Neural crest cell (in vitro differentiated cells): ENCODE data around the gene FRMD4A. TPM values are rescaled to one million over a fixed set of nuclear protein-coding genes. Genes with fewer than 3 reads are reported as not detected.
"Not testable (repeated sequence)": the region's sequence is repeated elsewhere in the genome, so short reads cannot be mapped to it uniquely, and the experiment has no call there.

ENCODE experiments used
- DNase-seq: peaks from one replicate; pipeline ENCODE4 v3.0.0; 2021; ENCODE audit warnings: low read depth, mixed read lengths, low spot score
- H3K27ac Mint-ChIP-seq: one replicate; pipeline ENCODE4 v1.8.0; 2021; ENCODE audit warnings: mild to moderate bottlenecking, mixed read lengths; ENCODE audit not compliant: unreplicated experiment
- H3K27me3 Mint-ChIP-seq: 2 replicates; pipeline ENCODE4 v1.8.0; 2021; ENCODE audit warnings: low read depth, mild to moderate bottlenecking, mixed read lengths
- H3K36me3 Mint-ChIP-seq: 2 replicates; pipeline ENCODE4 v1.8.0; 2021; ENCODE audit warnings: low read depth, mild to moderate bottlenecking, mixed read lengths
- H3K4me1 Mint-ChIP-seq: 2 replicates; pipeline ENCODE4 v1.8.0; 2021; ENCODE audit warnings: mixed read lengths
- H3K4me3 Mint-ChIP-seq: one replicate; pipeline ENCODE4 v1.8.0; 2021; ENCODE audit warnings: mild to moderate bottlenecking, mixed read lengths
- H3K9me3 Mint-ChIP-seq: 2 replicates; pipeline ENCODE4 v1.8.0; 2021; ENCODE audit warnings: mixed read lengths
- CTCF ChIP-seq: fragments of 200-600 bp; sonication (generic); conservative IDR thresholded peaks from 2 replicates; pipeline ENCODE4 v1.5.0; 2021; ENCODE audit warnings: antibody characterized with exemption, mild to moderate bottlenecking
- total RNA-seq: library from RNA; stranded (reverse); gene quantifications from 2 replicates; pipeline ENCODE4 v1.2.1, GENCODE V29; 2021

Gene FRMD4A
- total RNA-seq, 1 donor from 2014 or later: 65.3 TPM

GRCh38 chr10:13868528-13869294 is 462.0 kb downstream of the FRMD4A start:
- H3K27ac Mint-ChIP-seq: peak overlapping the region; percentile 54
- no peak overlapping the region for H3K4me3 Mint-ChIP-seq
- no peak for TF ChIP-seq CTCF
- H3K9me3 Mint-ChIP-seq: no peaks in the 10 kb centered on the region
- no peak for DNase-seq
- H3K27me3 Mint-ChIP-seq: no peaks in the 10 kb centered on the region
- H3K4me1 Mint-ChIP-seq: peaks cover 53% of the 10 kb centered on the region
- peaks cover 18% of the 10 kb centered on the region for H3K36me3 Mint-ChIP-seq

GRCh38 chr10:13867822-13868221 is 462.9 kb downstream of the FRMD4A start:
- TF ChIP-seq CTCF: no peak
- H3K9me3 Mint-ChIP-seq: no peaks in the 10 kb centered on the region
- no peak overlapping the region for H3K4me3 Mint-ChIP-seq
- no peaks in the 10 kb centered on the region for H3K27me3 Mint-ChIP-seq
- no peak overlapping the region for H3K27ac Mint-ChIP-seq
- peaks cover 50% of the 10 kb centered on the region for H3K4me1 Mint-ChIP-seq
- DNase-seq: no peak
- peaks cover 18% of the 10 kb centered on the region for H3K36me3 Mint-ChIP-seq

GRCh38 chr10:13865758-13866491 is 464.8 kb downstream of the FRMD4A start:
- TF ChIP-seq CTCF: no peak
- H3K27ac Mint-ChIP-seq: peak overlapping the region; percentile 79
- peaks cover 49% of the 10 kb centered on the region for H3K4me1 Mint-ChIP-seq
- peak overlapping the region; percentile 50 for H3K4me3 Mint-ChIP-seq
- no peaks in the 10 kb centered on the region for H3K27me3 Mint-ChIP-seq
- peak; percentile 15 for DNase-seq
- H3K36me3 Mint-ChIP-seq: peaks cover 16% of the 10 kb centered on the region
- no peaks in the 10 kb centered on the region for H3K9me3 Mint-ChIP-seq

- H3K27ac Mint-ChIP-seq, H3K4me3 Mint-ChIP-seq, H3K9me3 Mint-ChIP-seq, H3K27me3 Mint-ChIP-seq, DNase-seq: not testable (repeated sequence)
- Mint-ChIP-seq H3K36me3 (peaks cover 15% of the 10 kb centered on the region), H3K4me1 (peaks cover 48% of the 10 kb centered on the region)
These were observed 465.5 kb downstream of the FRMD4A start for GRCh38 chr10:13865220-13865619.

- Mint-ChIP-seq H3K27me3 (no peaks in the 10 kb centered on the region), H3K36me3 (peaks cover 7% of the 10 kb centered on the region), H3K4me1 (peaks cover 42% of the 10 kb centered on the region), H3K9me3 (no peaks in the 10 kb centered on the region), H3K27ac (no peak overlapping the region), H3K4me3 (no peak overlapping the region)
- no peak for DNase-seq
- TF ChIP-seq CTCF: no peak
These were observed 468.0 kb downstream of the FRMD4A start for GRCh38 chr10:13862546-13863233.
